ENCODE measurements around the gene HAUS5. TPM values are rescaled to one million over a fixed set of nuclear protein-coding genes. Genes with fewer than 3 reads are reported as not detected.

HAUS5 gene
- polyA plus RNA-seq, 1 donor from 2014 or later = 14.4 TPM

DNA sequence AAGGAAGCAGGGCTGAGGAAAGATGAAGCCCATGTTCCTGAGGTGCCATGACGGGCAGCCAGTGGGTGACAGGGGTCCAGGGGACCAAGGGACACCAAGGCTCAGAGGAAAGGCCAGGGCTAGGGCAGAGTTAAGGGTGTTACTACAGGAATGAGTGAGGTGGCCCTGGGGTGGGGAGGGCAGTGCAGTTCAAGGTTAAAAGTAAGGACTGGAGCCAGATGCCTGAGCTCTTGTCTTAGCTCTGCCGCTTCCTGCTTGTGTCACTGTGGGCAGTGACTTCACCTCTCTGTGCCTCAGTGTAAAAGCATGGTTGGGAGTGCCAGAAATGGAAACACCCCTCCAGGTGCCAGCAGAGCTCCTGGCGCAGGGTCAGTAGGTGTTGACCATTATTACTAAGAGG, 24.1 kb downstream of the HAUS5 start:
- no peaks in the 10 kb centered on the region for H3K79me2 ChIP-seq (replicated peaks; ENCODE audit: insufficient read depth, low read length)
- no peak overlapping the region for H3K4me2 ChIP-seq (ENCODE audit: low read length)
- no peaks in the 10 kb centered on the region for H3K36me3 ChIP-seq (ENCODE audit: insufficient read depth, low read length)
- TF ChIP-seq TAF1 (IDR thresholded peaks at IDR 0.05; ENCODE audit: low read depth) (no peak), SMC3 (conservative IDR thresholded peaks at IDR 0.05; ENCODE audit: poor library complexity) (no peak), EP300 (conservative IDR thresholded peaks at IDR 0.05; ENCODE audit: poor library complexity, severe bottlenecking) (no peak), POLR2AphosphoS5 (IDR thresholded peaks at IDR 0.05) (no peak), MXI1 (conservative IDR thresholded peaks at IDR 0.05; ENCODE audit: poor library complexity, severe bottlenecking) (no peak), EZH2 (IDR thresholded peaks at IDR 0.05; ENCODE audit: borderline replicate concordance, insufficient read depth, low read length, poor library complexity, severe bottlenecking) (no peak), RAD21 (conservative IDR thresholded peaks at IDR 0.05) (no peak)
- TF ChIP-seq, protein P1, sequence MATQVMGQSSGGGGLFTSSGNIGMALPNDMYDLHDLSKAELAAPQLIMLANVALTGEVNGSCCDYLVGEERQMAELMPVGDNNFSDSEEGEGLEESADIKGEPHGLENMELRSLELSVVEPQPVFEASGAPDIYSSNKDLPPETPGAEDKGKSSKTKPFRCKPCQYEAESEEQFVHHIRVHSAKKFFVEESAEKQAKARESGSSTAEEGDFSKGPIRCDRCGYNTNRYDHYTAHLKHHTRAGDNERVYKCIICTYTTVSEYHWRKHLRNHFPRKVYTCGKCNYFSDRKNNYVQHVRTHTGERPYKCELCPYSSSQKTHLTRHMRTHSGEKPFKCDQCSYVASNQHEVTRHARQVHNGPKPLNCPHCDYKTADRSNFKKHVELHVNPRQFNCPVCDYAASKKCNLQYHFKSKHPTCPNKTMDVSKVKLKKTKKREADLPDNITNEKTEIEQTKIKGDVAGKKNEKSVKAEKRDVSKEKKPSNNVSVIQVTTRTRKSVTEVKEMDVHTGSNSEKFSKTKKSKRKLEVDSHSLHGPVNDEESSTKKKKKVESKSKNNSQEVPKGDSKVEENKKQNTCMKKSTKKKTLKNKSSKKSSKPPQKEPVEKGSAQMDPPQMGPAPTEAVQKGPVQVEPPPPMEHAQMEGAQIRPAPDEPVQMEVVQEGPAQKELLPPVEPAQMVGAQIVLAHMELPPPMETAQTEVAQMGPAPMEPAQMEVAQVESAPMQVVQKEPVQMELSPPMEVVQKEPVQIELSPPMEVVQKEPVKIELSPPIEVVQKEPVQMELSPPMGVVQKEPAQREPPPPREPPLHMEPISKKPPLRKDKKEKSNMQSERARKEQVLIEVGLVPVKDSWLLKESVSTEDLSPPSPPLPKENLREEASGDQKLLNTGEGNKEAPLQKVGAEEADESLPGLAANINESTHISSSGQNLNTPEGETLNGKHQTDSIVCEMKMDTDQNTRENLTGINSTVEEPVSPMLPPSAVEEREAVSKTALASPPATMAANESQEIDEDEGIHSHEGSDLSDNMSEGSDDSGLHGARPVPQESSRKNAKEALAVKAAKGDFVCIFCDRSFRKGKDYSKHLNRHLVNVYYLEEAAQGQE (IDR thresholded peaks at IDR 0.05; ENCODE audit: borderline replicate concordance) = no peak
- TF ChIP-seq, protein P2, sequence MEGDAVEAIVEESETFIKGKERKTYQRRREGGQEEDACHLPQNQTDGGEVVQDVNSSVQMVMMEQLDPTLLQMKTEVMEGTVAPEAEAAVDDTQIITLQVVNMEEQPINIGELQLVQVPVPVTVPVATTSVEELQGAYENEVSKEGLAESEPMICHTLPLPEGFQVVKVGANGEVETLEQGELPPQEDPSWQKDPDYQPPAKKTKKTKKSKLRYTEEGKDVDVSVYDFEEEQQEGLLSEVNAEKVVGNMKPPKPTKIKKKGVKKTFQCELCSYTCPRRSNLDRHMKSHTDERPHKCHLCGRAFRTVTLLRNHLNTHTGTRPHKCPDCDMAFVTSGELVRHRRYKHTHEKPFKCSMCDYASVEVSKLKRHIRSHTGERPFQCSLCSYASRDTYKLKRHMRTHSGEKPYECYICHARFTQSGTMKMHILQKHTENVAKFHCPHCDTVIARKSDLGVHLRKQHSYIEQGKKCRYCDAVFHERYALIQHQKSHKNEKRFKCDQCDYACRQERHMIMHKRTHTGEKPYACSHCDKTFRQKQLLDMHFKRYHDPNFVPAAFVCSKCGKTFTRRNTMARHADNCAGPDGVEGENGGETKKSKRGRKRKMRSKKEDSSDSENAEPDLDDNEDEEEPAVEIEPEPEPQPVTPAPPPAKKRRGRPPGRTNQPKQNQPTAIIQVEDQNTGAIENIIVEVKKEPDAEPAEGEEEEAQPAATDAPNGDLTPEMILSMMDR (IDR thresholded peaks at IDR 0.05; ENCODE audit: poor library complexity, severe bottlenecking) = no peak
- H4K20me1 ChIP-seq (ENCODE audit: insufficient read depth) = no peaks in the 10 kb centered on the region
- no peaks in the 10 kb centered on the region for H3K9me3 ChIP-seq (ENCODE audit: low read length)
- no peak overlapping the region for H3K27ac ChIP-seq (ENCODE audit: low read length)
- H3K9ac ChIP-seq (ENCODE audit: low read length) = no peak overlapping the region
- H3K4me3 ChIP-seq (ENCODE audit: low read length) = no peak overlapping the region
- no peaks in the 10 kb centered on the region for H3K9me2 ChIP-seq (ENCODE audit: insufficient read depth, low read length)
- no peak overlapping the region for H2AFZ ChIP-seq (ENCODE audit: low read depth, low read length)
- no peaks in the 10 kb centered on the region for H3K27me3 ChIP-seq (ENCODE audit: insufficient read depth, low read depth, low read length)
- H3F3A ChIP-seq (ENCODE audit: insufficient read depth, low read length, poor library complexity, severe bottlenecking) = no peaks in the 10 kb centered on the region

DNA sequence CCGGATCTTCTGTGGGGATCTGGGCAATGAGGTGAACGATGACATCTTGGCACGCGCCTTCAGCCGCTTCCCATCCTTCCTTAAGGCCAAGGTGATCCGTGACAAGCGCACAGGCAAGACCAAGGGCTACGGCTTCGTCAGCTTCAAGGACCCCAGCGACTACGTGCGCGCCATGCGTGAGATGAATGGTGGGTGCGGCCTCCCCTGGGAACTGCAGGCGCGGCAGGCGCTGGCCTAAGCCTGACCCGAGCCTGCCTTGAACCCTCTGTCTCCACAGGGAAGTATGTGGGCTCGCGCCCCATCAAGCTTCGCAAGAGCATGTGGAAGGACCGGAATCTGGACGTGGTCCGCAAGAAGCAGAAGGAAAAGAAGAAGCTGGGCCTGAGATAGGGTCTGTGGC, 24.6 kb downstream of the HAUS5 start:
- no peaks in the 10 kb centered on the region for H3F3A ChIP-seq (ENCODE audit: insufficient read depth, low read length, poor library complexity, severe bottlenecking)
- no peak overlapping the region for H3K4me3 ChIP-seq (ENCODE audit: low read length)
- no peak overlapping the region for H3K27ac ChIP-seq (ENCODE audit: low read length)
- TF ChIP-seq TAF1 (IDR thresholded peaks at IDR 0.05; ENCODE audit: low read depth) (no peak), SMC3 (conservative IDR thresholded peaks at IDR 0.05; ENCODE audit: poor library complexity) (no peak), POLR2AphosphoS5 (IDR thresholded peaks at IDR 0.05) (no peak), RAD21 (conservative IDR thresholded peaks at IDR 0.05) (no peak), MXI1 (conservative IDR thresholded peaks at IDR 0.05; ENCODE audit: poor library complexity, severe bottlenecking) (no peak), EZH2 (IDR thresholded peaks at IDR 0.05; ENCODE audit: borderline replicate concordance, insufficient read depth, low read length, poor library complexity, severe bottlenecking) (no peak), EP300 (conservative IDR thresholded peaks at IDR 0.05; ENCODE audit: poor library complexity, severe bottlenecking) (no peak)
- TF ChIP-seq, protein P1 (IDR thresholded peaks at IDR 0.05; ENCODE audit: borderline replicate concordance) = no peak
- TF ChIP-seq, protein P2 (IDR thresholded peaks at IDR 0.05; ENCODE audit: poor library complexity, severe bottlenecking) = no peak
- H3K27me3 ChIP-seq (ENCODE audit: insufficient read depth, low read depth, low read length) = no peaks in the 10 kb centered on the region
- H3K4me2 ChIP-seq (ENCODE audit: low read length) = no peak overlapping the region
- no peaks in the 10 kb centered on the region for H3K79me2 ChIP-seq (replicated peaks; ENCODE audit: insufficient read depth, low read length)
- H4K20me1 ChIP-seq (ENCODE audit: insufficient read depth) = no peaks in the 10 kb centered on the region
- H2AFZ ChIP-seq (ENCODE audit: low read depth, low read length) = no peak overlapping the region
- no peak overlapping the region for H3K9ac ChIP-seq (ENCODE audit: low read length)
- H3K9me3 ChIP-seq (ENCODE audit: low read length) = no peaks in the 10 kb centered on the region
- no peaks in the 10 kb centered on the region for H3K9me2 ChIP-seq (ENCODE audit: insufficient read depth, low read length)
- no peaks in the 10 kb centered on the region for H3K36me3 ChIP-seq (ENCODE audit: insufficient read depth, low read length)
